PC-3 (cell line): Measurements from ENCODE around the gene RBM15B. TPM values are rescaled to one million over a fixed set of nuclear protein-coding genes. Genes with fewer than 3 reads are reported as not detected.

ENCODE experiments used
- ATAC-seq: fragments of 200-7000 bp; cut with Tn5 transposase; 2 replicates; pipeline ENCODE4 v1.9.1; 2020; ENCODE audit warnings: mild to moderate bottlenecking, moderate library complexity
- BruUV-seq: library from RNA; stranded (reverse); fragments of 400-500 nt; replicated peaks from 2 replicates; lab custom pipeline; 2021; lab: Mats Ljungman, UMichigan
- CTCF ChIA-PET: fragments of 300-600 bp; sonication (Branson Sonifier 250); formaldehyde crosslinking; loops from one replicate; lab custom pipeline; 2022; ENCODE audit warnings: antibody characterized with exemption; lab: Charles Lee
- POLR2A ChIA-PET: fragments of 300-600 bp; sonication (Branson Sonifier 250); formaldehyde crosslinking; loops from one replicate; lab custom pipeline; 2022; ENCODE audit warnings: antibody characterized with exemption; ENCODE audit not compliant: unreplicated experiment; lab: Charles Lee
- DNase-seq: peaks from one replicate; pipeline ENCODE4 v3.0.0-alpha.2; 2015
- H2AFZ ChIP-seq: fragments of 300-600 bp; sonication (generic); 2 replicates; pipeline ENCODE4 v1.6.0; 2016; ENCODE audit warnings: antibody characterized with exemption, low read length
- H3F3A ChIP-seq: fragments of 300-600 bp; sonication (generic); one replicate; pipeline ENCODE4 v1.6.0; 2017; ENCODE audit warnings: antibody characterized with exemption, low read length, control low read depth, mild to moderate bottlenecking; ENCODE audit not compliant: unreplicated experiment
- H3K27ac ChIP-seq: fragments of 300-600 bp; sonication (generic); 2 replicates; pipeline ENCODE4 v1.5.1; 2016; ENCODE audit warnings: mild to moderate bottlenecking, low read length
- H3K27me3 ChIP-seq: fragments of 300-600 bp; sonication (generic); 2 replicates; pipeline ENCODE4 v1.6.1; 2016; ENCODE audit warnings: low read length, mixed read lengths
- H3K36me3 ChIP-seq: fragments of 300-600 bp; sonication (generic); 2 replicates; pipeline ENCODE4 v1.6.1; 2016; ENCODE audit warnings: low read depth, mixed run types, low read length, mixed read lengths
- H3K4me1 ChIP-seq: fragments of 300-600 bp; sonication (generic); 2 replicates; pipeline ENCODE4 v1.5.1; 2016; ENCODE audit warnings: low read length; ENCODE audit not compliant: insufficient read depth
- H3K4me2 ChIP-seq: fragments of 300-600 bp; sonication (generic); 2 replicates; pipeline ENCODE4 v1.6.0; 2016; ENCODE audit warnings: low read length
- H3K4me3 ChIP-seq: fragments of 300-600 bp; sonication (generic); 2 replicates; pipeline ENCODE4 v1.5.1; 2016; ENCODE audit warnings: mild to moderate bottlenecking, low read length, mixed read lengths
- H3K79me2 ChIP-seq: fragments of 300-600 bp; sonication (generic); 2 replicates; pipeline ENCODE4 v1.6.1; 2017; ENCODE audit warnings: low read length, mixed read lengths
- H3K9ac ChIP-seq: fragments of 300-600 bp; sonication (generic); 2 replicates; pipeline ENCODE4 v1.6.0; 2016; ENCODE audit warnings: mild to moderate bottlenecking, low read length
- H3K9me2 ChIP-seq: fragments of 300-600 bp; sonication (generic); replicated peaks from 2 replicates; pipeline ENCODE4 v1.6.1; 2016; ENCODE audit warnings: mixed run types, low read length, mixed read lengths
- H3K9me3 ChIP-seq: fragments of 300-600 bp; sonication (generic); 2 replicates; pipeline ENCODE4 v1.6.1; 2016; ENCODE audit warnings: low read length, mixed read lengths
- H4K20me1 ChIP-seq: fragments of 300-600 bp; sonication (generic); 2 replicates; pipeline ENCODE4 v1.6.1; 2016; ENCODE audit warnings: low read length, mixed read lengths
- EZH2 ChIP-seq: fragments of 300-600 bp; sonication (generic); IDR thresholded peaks from one replicate; pipeline ENCODE4 v1.6.1; 2017; ENCODE audit warnings: antibody characterized with exemption, mild to moderate bottlenecking, low read length; ENCODE audit not compliant: unreplicated experiment
- EZH2phosphoT487 ChIP-seq: fragments of 300-600 bp; sonication (generic); IDR thresholded peaks from 2 replicates; pipeline ENCODE4 v1.6.1; 2018; ENCODE audit warnings: mild to moderate bottlenecking, antibody characterized with exemption, low read length, borderline replicate concordance
- intact Hi-C: fragments of 100-400 bp; cut with micrococcal nuclease; formaldehyde crosslinking; loops from 2 replicates; pipeline ENCODE4 v1.9.0; 2023
- total RNA-seq: library from RNA; depleted of rRNA; stranded (reverse); fragments of >200 nt; gene quantifications from 2 replicates; pipeline ENCODE4 v1.2.3, GENCODE V29; 2014
- TF ChIP-seq, protein P1 (sequence below): fragments of 300-600 bp; sonication (generic); conservative IDR thresholded peaks from 2 replicates; pipeline ENCODE4 v1.5.1; 2017; ENCODE audit warnings: antibody characterized with exemption, low read depth, mild to moderate bottlenecking, low read length

The RBM15B gene
- total RNA-seq, 1 experiment from 2014 or later, result 31.1 TPM

DNA sequence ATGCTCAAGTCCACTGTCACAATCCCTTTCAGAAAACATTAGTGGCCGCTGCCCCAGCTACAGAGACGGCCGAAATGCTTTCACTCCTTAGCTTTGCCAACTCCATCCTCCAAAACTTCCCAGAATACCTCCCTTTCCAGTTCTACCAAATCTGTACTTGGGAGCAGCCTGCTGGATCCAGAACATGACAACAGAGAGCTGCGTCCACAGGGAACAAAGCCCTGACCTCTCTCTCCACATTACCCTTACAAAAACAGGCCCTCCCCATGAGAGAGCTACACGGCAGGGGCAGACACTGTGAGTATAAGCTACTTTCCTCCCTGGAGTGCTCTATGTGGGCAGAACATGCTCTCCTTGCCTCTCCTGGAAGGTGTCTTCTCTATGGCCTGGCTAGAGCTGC is 6.3 kb downstream of the RBM15B start:
- H3K4me2 ChIP-seq, result no peak overlapping the region
- H3K4me1 ChIP-seq, result peaks cover 4% of the 10 kb centered on the region
- POLR2A ChIA-PET, result no interaction called here
- H3K27ac ChIP-seq, result no peak overlapping the region
- H3F3A ChIP-seq, result no peaks in the 10 kb centered on the region
- no peaks in the 10 kb centered on the region for H3K9me3 ChIP-seq
- BruUV-seq, result no TSS peak
- H3K79me2 ChIP-seq, result peaks cover 40% of the 10 kb centered on the region
- CTCF ChIA-PET, result no interaction called here
- no peak for DNase-seq
- no peak for ATAC-seq
- H3K9ac ChIP-seq, result no peak overlapping the region
- no peaks in the 10 kb centered on the region for H3K9me2 ChIP-seq
- no peaks in the 10 kb centered on the region for H3K27me3 ChIP-seq
- no peak overlapping the region for H3K4me3 ChIP-seq
- no peak for TF ChIP-seq EZH2phosphoT487
- no peak for TF ChIP-seq EZH2
- TF ChIP-seq, protein P1, sequence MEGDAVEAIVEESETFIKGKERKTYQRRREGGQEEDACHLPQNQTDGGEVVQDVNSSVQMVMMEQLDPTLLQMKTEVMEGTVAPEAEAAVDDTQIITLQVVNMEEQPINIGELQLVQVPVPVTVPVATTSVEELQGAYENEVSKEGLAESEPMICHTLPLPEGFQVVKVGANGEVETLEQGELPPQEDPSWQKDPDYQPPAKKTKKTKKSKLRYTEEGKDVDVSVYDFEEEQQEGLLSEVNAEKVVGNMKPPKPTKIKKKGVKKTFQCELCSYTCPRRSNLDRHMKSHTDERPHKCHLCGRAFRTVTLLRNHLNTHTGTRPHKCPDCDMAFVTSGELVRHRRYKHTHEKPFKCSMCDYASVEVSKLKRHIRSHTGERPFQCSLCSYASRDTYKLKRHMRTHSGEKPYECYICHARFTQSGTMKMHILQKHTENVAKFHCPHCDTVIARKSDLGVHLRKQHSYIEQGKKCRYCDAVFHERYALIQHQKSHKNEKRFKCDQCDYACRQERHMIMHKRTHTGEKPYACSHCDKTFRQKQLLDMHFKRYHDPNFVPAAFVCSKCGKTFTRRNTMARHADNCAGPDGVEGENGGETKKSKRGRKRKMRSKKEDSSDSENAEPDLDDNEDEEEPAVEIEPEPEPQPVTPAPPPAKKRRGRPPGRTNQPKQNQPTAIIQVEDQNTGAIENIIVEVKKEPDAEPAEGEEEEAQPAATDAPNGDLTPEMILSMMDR, result no peak
- H2AFZ ChIP-seq, result no peak overlapping the region
- H4K20me1 ChIP-seq, result peaks cover 37% of the 10 kb centered on the region
- peaks cover 58% of the 10 kb centered on the region for H3K36me3 ChIP-seq
- intact Hi-C loops, result no loop called here

DNA sequence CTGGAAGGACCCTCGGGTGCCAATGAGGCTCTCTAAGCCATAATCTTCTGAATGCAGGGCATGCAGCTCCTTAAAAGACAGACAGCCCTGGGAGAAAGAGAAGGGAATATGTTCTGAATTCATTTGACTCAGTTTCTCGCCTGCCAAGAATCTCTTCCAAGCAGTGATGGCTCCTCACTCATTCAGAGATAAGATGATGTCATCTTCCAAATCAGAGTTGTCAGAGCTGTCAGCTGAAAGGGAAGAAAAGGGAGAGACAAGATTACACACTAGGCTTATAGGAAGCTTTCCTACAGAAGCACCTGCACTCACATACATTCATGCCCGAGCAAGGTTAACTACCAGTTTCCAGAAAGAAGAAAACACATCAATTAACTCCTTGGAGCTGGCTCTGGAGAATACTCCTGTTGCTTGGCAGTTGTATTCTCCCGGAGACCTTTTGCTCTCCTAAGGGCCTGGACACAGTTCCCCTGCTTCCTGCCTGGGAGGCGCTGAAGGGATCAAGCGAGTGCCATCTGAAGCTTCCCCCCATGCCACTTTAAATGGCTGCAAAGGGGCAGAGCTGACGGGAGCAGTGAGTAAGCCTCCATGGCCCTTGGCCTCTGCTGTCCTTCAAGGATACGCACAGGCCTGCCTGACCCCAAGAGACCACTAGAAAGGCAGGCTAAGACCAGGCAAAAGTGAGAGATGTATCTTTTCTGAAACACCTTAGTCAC is 7.7 kb downstream of the RBM15B start:
- ATAC-seq (no peak), DNase-seq (no peak)
- Histone ChIP-seq H3K27ac (no peak overlapping the region), H3K79me2 (peaks cover 26% of the 10 kb centered on the region), H2AFZ (no peak overlapping the region), H3K9me2 (no peaks in the 10 kb centered on the region), H3K27me3 (no peaks in the 10 kb centered on the region), H3K9me3 (no peaks in the 10 kb centered on the region), H3K4me1 (no peaks in the 10 kb centered on the region), H3K36me3 (peaks cover 53% of the 10 kb centered on the region), H3K9ac (no peak overlapping the region), H3K4me2 (no peak overlapping the region), H3F3A (no peaks in the 10 kb centered on the region), H3K4me3 (no peak overlapping the region), H4K20me1 (peaks cover 25% of the 10 kb centered on the region)
- ChIA-PET CTCF (interaction anchor here (0.5 kb wide), 1 partner anchor 290 kb away, joined by 5 read pairs; no protein-coding TSS in a partner anchor), POLR2A (no interaction called here)
- TF ChIP-seq, protein P1, result no peak
- no peak for TF ChIP-seq EZH2
- no peak for TF ChIP-seq EZH2phosphoT487
- BruUV-seq, result no TSS peak
- intact Hi-C loops, result no loop called here

DNA sequence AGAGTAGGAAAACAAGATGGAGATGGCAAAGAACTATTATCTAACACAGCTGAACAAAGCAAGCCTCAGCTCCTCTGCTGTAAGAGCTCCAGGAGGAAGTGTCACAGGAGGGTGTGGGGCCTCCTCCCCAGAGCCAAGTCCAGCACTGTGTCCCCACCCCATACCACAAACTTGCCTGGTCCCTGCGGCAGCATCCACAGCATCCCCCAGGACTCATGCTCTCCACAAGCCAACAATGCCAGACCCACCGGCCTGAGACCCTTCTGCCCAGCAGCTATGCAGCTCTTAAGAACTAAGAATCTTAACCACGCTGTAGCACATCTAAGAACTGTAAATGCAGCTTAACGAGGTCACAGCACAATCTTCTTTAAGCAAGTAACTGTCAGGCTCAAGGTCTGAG is 9.1 kb downstream of the RBM15B start:
- no peaks in the 10 kb centered on the region for H3K27me3 ChIP-seq
- peaks cover 49% of the 10 kb centered on the region for H3K36me3 ChIP-seq
- ATAC-seq, result no peak
- H3K4me1 ChIP-seq, result no peaks in the 10 kb centered on the region
- TF ChIP-seq EZH2, result no peak
- H3K4me3 ChIP-seq, result no peak overlapping the region
- H3K9me3 ChIP-seq, result no peaks in the 10 kb centered on the region
- no peak overlapping the region for H3K9ac ChIP-seq
- H3K27ac ChIP-seq, result no peak overlapping the region
- H3K4me2 ChIP-seq, result no peak overlapping the region
- H3K79me2 ChIP-seq, result peaks cover 12% of the 10 kb centered on the region
- intact Hi-C loops, result no loop called here
- H3F3A ChIP-seq, result no peaks in the 10 kb centered on the region
- H2AFZ ChIP-seq, result no peak overlapping the region
- no peaks in the 10 kb centered on the region for H3K9me2 ChIP-seq
- BruUV-seq, result no TSS peak
- H4K20me1 ChIP-seq, result peaks cover 13% of the 10 kb centered on the region
- no peak for DNase-seq
- POLR2A ChIA-PET, result no interaction called here
- CTCF ChIA-PET, result interaction anchor here (0.6 kb wide), 1 partner anchor 98 kb away, joined by 6 read pairs; no protein-coding TSS in a partner anchor
